Measurements from ENCODE around the gene PITPNC1. TPM values are rescaled to one million over a fixed set of nuclear protein-coding genes. Genes with fewer than 3 reads are reported as not detected.

Gene PITPNC1
- total RNA-seq, 4 donors from 2014 or later: 8.0 to 20.4 (median 9.6) TPM

- H3K36me3 ChIP-seq: no peaks in the 10 kb centered on the region
- no peak overlapping the region for H3K4me3 ChIP-seq
- WGBS, 2 donors: 97% methylated on average over 6 of the region's 6 CpGs
- H3K9me3 ChIP-seq: no peaks in the 10 kb centered on the region
- no peak for TF ChIP-seq EP300 (IDR thresholded peaks at IDR 0.05)
- TF ChIP-seq CTCF (IDR thresholded peaks at IDR 0.05): no peak
- TF ChIP-seq POLR2A (IDR thresholded peaks at IDR 0.05): no peak
- no peaks in the 10 kb centered on the region for H3K27me3 ChIP-seq
- no peak overlapping the region for H3K27ac ChIP-seq
- H3K4me1 ChIP-seq: peaks cover 0 to 19% (median 7%) of the 10 kb centered on the region in 4 donors
- no peak for DNase-seq (ENCODE audit: low spot score in 2 of 2)
These were observed 15.0 kb downstream of the PITPNC1 start for GRCh38 chr17:67392111-67392510.

- TF ChIP-seq POLR2A (IDR thresholded peaks at IDR 0.05) (no peak), EP300 (IDR thresholded peaks at IDR 0.05) (no peak), CTCF (IDR thresholded peaks at IDR 0.05) (no peak)
- Histone ChIP-seq H3K9me3 (no peaks in the 10 kb centered on the region), H3K36me3 (no peaks in the 10 kb centered on the region), H3K27me3 (no peaks in the 10 kb centered on the region), H3K27ac (no peak overlapping the region), H3K4me1 (peaks cover 0 to 19% (median 7%) of the 10 kb centered on the region in 4 donors), H3K4me3 (no peak overlapping the region)
- no peak for DNase-seq (ENCODE audit: low spot score in 2 of 2)
- 95% methylated on average over 9 of the region's 9 CpGs for WGBS, 2 donors
These were observed 16.8 kb downstream of the PITPNC1 start for GRCh38 chr17:67393809-67394397.

GRCh38 chr17:67399676-67400075, 22.6 kb downstream of the PITPNC1 start:
- TF ChIP-seq EP300 (IDR thresholded peaks at IDR 0.05) (no peak), CTCF (IDR thresholded peaks at IDR 0.05) (no peak), POLR2A (IDR thresholded peaks at IDR 0.05) (no peak)
- no peaks in the 10 kb centered on the region for H3K27me3 ChIP-seq
- no peak for DNase-seq (ENCODE audit: low spot score in 2 of 2)
- H3K36me3 ChIP-seq: no peaks in the 10 kb centered on the region
- 92 to 95% methylated on average over 3 of the region's 3 CpGs for WGBS, 2 donors
- no peak overlapping the region for H3K27ac ChIP-seq
- H3K9me3 ChIP-seq: no peaks in the 10 kb centered on the region
- H3K4me3 ChIP-seq: no peak overlapping the region
- H3K4me1 ChIP-seq: no peaks in the 10 kb centered on the region

- Histone ChIP-seq H3K27ac (no peak overlapping the region), H3K4me1 (no peaks in the 10 kb centered on the region), H3K4me3 (no peak overlapping the region), H3K9me3 (no peaks in the 10 kb centered on the region), H3K36me3 (no peaks in the 10 kb centered on the region), H3K27me3 (no peaks in the 10 kb centered on the region)
- DNase-seq (ENCODE audit: low spot score in 2 of 2): no peak
- WGBS, 2 donors: 34 to 36% methylated on average over 6 of the region's 6 CpGs
- no peak for TF ChIP-seq EP300 (IDR thresholded peaks at IDR 0.05)
- TF ChIP-seq CTCF (IDR thresholded peaks at IDR 0.05): no peak
- no peak for TF ChIP-seq POLR2A (IDR thresholded peaks at IDR 0.05)
These were observed 23.1 kb downstream of the PITPNC1 start for GRCh38 chr17:67400193-67400592.

GRCh38 chr17:67401106-67401505, 24.0 kb downstream of the PITPNC1 start:
- Histone ChIP-seq H3K27me3 (no peaks in the 10 kb centered on the region), H3K27ac (no peak overlapping the region), H3K4me1 (no peaks in the 10 kb centered on the region), H3K4me3 (no peak overlapping the region), H3K9me3 (no peaks in the 10 kb centered on the region), H3K36me3 (no peaks in the 10 kb centered on the region)
- DNase-seq (ENCODE audit: low spot score in 2 of 2): no peak
- WGBS, 2 donors: 93 to 96% methylated on average over 9 of the region's 9 CpGs
- no peak for TF ChIP-seq POLR2A (IDR thresholded peaks at IDR 0.05)
- TF ChIP-seq CTCF (IDR thresholded peaks at IDR 0.05): no peak
- no peak for TF ChIP-seq EP300 (IDR thresholded peaks at IDR 0.05)

Data from tibial nerve (tissue), 4 donors.